WTC11 (cell line): ENCODE data around the gene TMEM225B. TPM values are rescaled to one million over a fixed set of nuclear protein-coding genes. Genes with fewer than 3 reads are reported as not detected.
"Not testable (repeated sequence)": the region's sequence is repeated elsewhere in the genome, so short reads cannot be mapped to it uniquely, and the experiment has no call there.

ENCODE experiments used
- ATAC-seq: fragments of 200-7000 bp; cut with Tn5 transposase; 2 replicates; pipeline ENCODE4 v1.10.0; 2021; ENCODE audit warnings: mild to moderate bottlenecking, moderate library complexity
- CTCF ChIA-PET: fragments of 300-600 bp; sonication (Branson Sonifier 250); formaldehyde crosslinking; loops from one replicate; lab custom pipeline; 2021; ENCODE audit warnings: antibody characterized with exemption; lab: Charles Lee
- POLR2A ChIA-PET: fragments of 350-600 bp; sonication (Branson Sonifier 250); formaldehyde crosslinking; loops from one replicate; lab custom pipeline; 2021; ENCODE audit warnings: antibody characterized with exemption; lab: Charles Lee
- DNase-seq: peaks from one replicate; pipeline ENCODE4 v3.0.0; 2021; ENCODE audit warnings: low spot score
- H3K27ac Mint-ChIP-seq: 2 replicates; pipeline ENCODE4 v1.8.0; 2021; ENCODE audit warnings: mixed read lengths
- H3K27me3 Mint-ChIP-seq: 2 replicates; pipeline ENCODE4 v1.8.0; 2021; ENCODE audit warnings: low read depth, mild to moderate bottlenecking, moderate library complexity, mixed read lengths
- H3K36me3 Mint-ChIP-seq: 2 replicates; pipeline ENCODE4 v1.8.0; 2021; ENCODE audit warnings: mixed read lengths
- H3K4me1 Mint-ChIP-seq: 2 replicates; pipeline ENCODE4 v1.8.0; 2022; ENCODE audit warnings: mixed read lengths
- H3K4me3 Mint-ChIP-seq: 2 replicates; pipeline ENCODE4 v1.8.0; 2021; ENCODE audit warnings: mild to moderate bottlenecking, moderate library complexity, mixed read lengths
- H3K9me3 Mint-ChIP-seq: 2 replicates; pipeline ENCODE4 v1.8.0; 2021; ENCODE audit warnings: mixed read lengths
- ARID4B ChIP-seq: sonication (generic); formaldehyde crosslinking; IDR thresholded peaks from 2 replicates; pipeline ENCODE4 v1.8.0; 2023; ENCODE audit warnings: missing genetic modification reagents, mild to moderate bottlenecking, borderline replicate concordance
- ATF1 ChIP-seq: sonication (generic); formaldehyde crosslinking; IDR thresholded peaks from 2 replicates; pipeline ENCODE4 v1.8.1; 2023; ENCODE audit warnings: mild to moderate bottlenecking, moderate library complexity, missing genetic modification reagents
- ATF3 ChIP-seq: sonication (generic); formaldehyde crosslinking; conservative IDR thresholded peaks from 2 replicates; pipeline ENCODE4 v1.8.1; 2022; ENCODE audit warnings: mild to moderate bottlenecking, missing genetic modification reagents
- CTCF ChIP-seq: fragments of 200-600 bp; IDR thresholded peaks from 2 replicates; pipeline ENCODE4 v1.8.0; 2022; ENCODE audit warnings: antibody characterized with exemption
- ETV6 ChIP-seq: sonication (generic); formaldehyde crosslinking; IDR thresholded peaks from 2 replicates; pipeline ENCODE4 v1.8.1; 2022; ENCODE audit warnings: mild to moderate bottlenecking, missing genetic modification reagents
- FOXK1 ChIP-seq: sonication (generic); formaldehyde crosslinking; IDR thresholded peaks from 2 replicates; pipeline ENCODE4 v1.8.0; 2022; ENCODE audit warnings: mild to moderate bottlenecking, moderate library complexity, missing genetic modification reagents
- GABPB1 ChIP-seq: sonication (generic); formaldehyde crosslinking; IDR thresholded peaks from 2 replicates; pipeline ENCODE4 v1.8.1; 2023; ENCODE audit warnings: mild to moderate bottlenecking, missing genetic modification reagents
- IRF1 ChIP-seq: sonication (generic); formaldehyde crosslinking; IDR thresholded peaks from 2 replicates; pipeline ENCODE4 v1.8.0; 2023; ENCODE audit warnings: missing genetic modification reagents
- IRF2 ChIP-seq: sonication (generic); formaldehyde crosslinking; IDR thresholded peaks from 2 replicates; pipeline ENCODE4 v1.8.0; 2022; ENCODE audit warnings: low read depth, missing genetic modification reagents, borderline replicate concordance
- JAZF1 ChIP-seq: fragments of 250-450 bp; sonication (Bioruptor Pico); IDR thresholded peaks from 2 replicates; pipeline ENCODE4 v1.9.0; 2021; ENCODE audit warnings: moderate library complexity, mild to moderate bottlenecking, inconsistent platforms
- NFE2L1 ChIP-seq: sonication (generic); formaldehyde crosslinking; IDR thresholded peaks from 2 replicates; pipeline ENCODE4 v1.8.1; 2023; ENCODE audit warnings: missing genetic modification reagents
- TCF7 ChIP-seq: sonication (generic); formaldehyde crosslinking; IDR thresholded peaks from 2 replicates; pipeline ENCODE4 v1.8.0; 2022; ENCODE audit warnings: mild to moderate bottlenecking, low read depth, missing genetic modification reagents, moderate library complexity
- USF1 ChIP-seq: sonication (generic); formaldehyde crosslinking; IDR thresholded peaks from 2 replicates; pipeline ENCODE4 v1.8.0; 2022; ENCODE audit warnings: mild to moderate bottlenecking, missing genetic modification reagents
- ZBTB21 ChIP-seq: sonication (generic); formaldehyde crosslinking; IDR thresholded peaks from 2 replicates; pipeline ENCODE4 v1.8.1; 2023; ENCODE audit warnings: mild to moderate bottlenecking, missing genetic modification reagents, borderline replicate concordance
- ZBTB43 ChIP-seq: sonication (generic); formaldehyde crosslinking; IDR thresholded peaks from 2 replicates; pipeline ENCODE4 v1.8.1; 2023; ENCODE audit warnings: mild to moderate bottlenecking, missing genetic modification reagents
- ZNF232 ChIP-seq: sonication (generic); formaldehyde crosslinking; IDR thresholded peaks from 2 replicates; pipeline ENCODE4 v1.8.0; 2022; ENCODE audit warnings: mild to moderate bottlenecking, missing genetic modification reagents
- ZNF396 ChIP-seq: fragments of 250-450 bp; sonication (Bioruptor Pico); IDR thresholded peaks from 2 replicates; pipeline ENCODE4 v1.8.0; 2021; ENCODE audit warnings: mild to moderate bottlenecking, moderate library complexity, borderline replicate concordance
- ZNF416 ChIP-seq: fragments of 250-450 bp; sonication (Bioruptor Pico); IDR thresholded peaks from 2 replicates; pipeline ENCODE4 v1.9.0; 2021; ENCODE audit warnings: mild to moderate bottlenecking, inconsistent platforms
- total RNA-seq: library from RNA; stranded (reverse); gene quantifications from 3 replicates; pipeline ENCODE4 v1.2.3, GENCODE V29; 2021

TMEM225B gene
- total RNA-seq, 1 experiment from 2014 or later: 0.81 TPM

GRCh38 chr7:99631295-99632109 lies 33.4 kb downstream of the TMEM225B start:
- POLR2A ChIA-PET: interaction anchor here (0.6 to 1.0 kb wide), 3 partner anchors 313 to 470 kb away, joined by 3 to 4 read pairs (median 3); partner anchors contain the start of genes AP4M1 and MCM7
- TF ChIP-seq ZNF232 (CRISPR knock-in tag) (no peak), ZNF416 (CRISPR knock-in tag) (no peak), ARID4B (no peak), JAZF1 (CRISPR knock-in tag) (no peak), GABPB1 (no peak), TCF7 (CRISPR knock-in tag) (no peak), NFE2L1 (CRISPR knock-in tag) (no peak), ETV6 (no peak), IRF2 (CRISPR knock-in tag) (no peak), FOXK1 (no peak), ZNF396 (CRISPR knock-in tag) (no peak), ATF3 (CRISPR knock-in tag) (no peak), USF1 (CRISPR knock-in tag) (no peak)
- peak; percentile 42 for DNase-seq
- Mint-ChIP-seq H3K36me3 (peaks cover 49% of the 10 kb centered on the region), H3K9me3 (no peaks in the 10 kb centered on the region), H3K4me3 (no peak overlapping the region), H3K27ac (peak overlapping the region; percentile 60; the same call in 1 of the 2 replicates), H3K4me1 (peaks cover 32% of the 10 kb centered on the region), H3K27me3 (no peaks in the 10 kb centered on the region)
- CTCF ChIA-PET: interaction anchor here (0.6 to 1.4 kb wide), 9 partner anchors 15 to 363 kb away, joined by 3 to 12 read pairs (median 4); partner anchors contain the start of gene ZSCAN25
- ATAC-seq: peak; percentile 63

- H3K9me3 Mint-ChIP-seq, H3K27me3 Mint-ChIP-seq, H3K27ac Mint-ChIP-seq, H3K36me3 Mint-ChIP-seq, CTCF ChIA-PET, DNase-seq, POLR2A ChIA-PET, ATAC-seq, H3K4me3 Mint-ChIP-seq: not testable (repeated sequence)
- H3K4me1 Mint-ChIP-seq: peaks cover 24% of the 10 kb centered on the region
Measured at GRCh38 chr7:99637414-99637813, 39.3 kb downstream of the TMEM225B start.

- H3K27me3 Mint-ChIP-seq: no peaks in the 10 kb centered on the region
- CTCF ChIA-PET: no interaction called here
- peak; percentile 36 for ATAC-seq
- no peak for DNase-seq
- peak overlapping the region; percentile 54 for H3K27ac Mint-ChIP-seq
- POLR2A ChIA-PET: no interaction called here
- H3K9me3 Mint-ChIP-seq: no peaks in the 10 kb centered on the region
- no peak overlapping the region for H3K4me3 Mint-ChIP-seq
- no peaks in the 10 kb centered on the region for H3K36me3 Mint-ChIP-seq
- TF ChIP-seq ZBTB43 (CRISPR knock-in tag) (no peak), ATF1 (CRISPR knock-in tag) (no peak), CTCF (no peak), IRF1 (CRISPR knock-in tag) (no peak), ZBTB21 (no peak)
- H3K4me1 Mint-ChIP-seq: peaks cover 24% of the 10 kb centered on the region
Measured at GRCh38 chr7:99638731-99639130, 40.7 kb downstream of the TMEM225B start.
